AG20443 (cell line): ENCODE data around the gene GLYATL1.
"Not testable (repeated sequence)": the region's sequence is repeated elsewhere in the genome, so short reads cannot be mapped to it uniquely, and the experiment has no call there.

Experiments used
- DNase-seq: peaks from one replicate; pipeline ENCODE4 v3.0.0; 2012; ENCODE audit warnings: low spot score, mixed read lengths

Gene GLYATL1

DNA sequence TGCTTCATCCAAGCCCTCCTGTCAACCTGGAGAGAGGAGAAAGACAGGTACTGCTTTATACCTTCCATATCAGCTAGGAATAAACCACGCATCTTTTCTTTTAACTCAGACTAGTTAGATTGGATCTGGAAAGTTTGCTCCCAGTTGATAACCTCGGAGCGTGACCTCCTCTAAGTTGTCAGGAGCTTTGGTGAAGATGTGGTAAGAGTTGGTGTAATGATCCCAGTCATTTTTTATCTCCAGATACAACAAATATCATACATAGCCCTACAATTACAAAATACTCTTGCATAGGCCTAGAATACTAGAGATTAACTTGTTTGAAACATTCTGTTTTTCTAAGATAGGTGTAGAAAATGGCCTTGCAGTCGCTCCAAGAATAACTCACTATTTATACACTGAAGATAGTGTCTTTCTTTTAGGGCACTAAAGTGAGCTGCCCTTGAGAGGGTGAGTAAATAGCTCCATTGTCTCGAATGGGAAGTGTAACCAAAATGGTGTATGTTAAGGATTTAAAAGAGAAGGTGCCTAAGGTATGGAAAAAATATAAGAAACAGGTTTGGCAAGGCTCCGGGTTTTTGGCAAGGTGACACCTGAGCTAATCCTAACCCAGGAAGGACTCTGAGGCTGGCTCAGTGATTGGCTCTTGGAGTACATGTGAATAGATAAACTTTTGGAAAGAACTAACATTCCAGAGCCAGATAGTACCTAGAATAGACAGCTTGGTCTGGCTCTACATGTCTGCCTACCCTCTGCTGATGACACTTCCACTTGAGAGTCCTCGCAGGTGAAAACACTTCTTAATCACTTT lies 59.4 kb downstream of the GLYATL1 start:
- DNase-seq = no peak

GRCh38 chr11:58999291-58999680 lies 60.0 kb downstream of the GLYATL1 start:
- DNase-seq = no peak

DNA sequence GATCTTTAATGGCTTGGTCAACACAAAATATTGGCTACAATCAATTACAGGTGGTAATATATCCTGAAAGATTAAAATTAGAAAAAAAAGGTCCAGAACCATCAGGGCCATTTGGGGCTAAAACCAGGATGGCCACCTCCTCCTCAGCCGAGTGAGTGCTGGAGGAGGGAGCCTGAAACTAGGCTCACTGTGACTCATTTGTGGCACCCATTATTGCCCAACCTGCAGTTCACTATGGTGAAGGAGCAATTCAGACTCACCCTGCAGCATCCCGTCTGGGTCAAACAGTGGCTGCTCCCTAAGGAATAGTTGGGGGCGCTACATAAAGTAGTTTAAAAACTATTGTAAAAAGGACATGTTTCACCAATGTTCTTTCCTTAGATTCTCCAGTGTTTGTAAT lies 60.7 kb downstream of the GLYATL1 start:
- DNase-seq = no peak

DNA sequence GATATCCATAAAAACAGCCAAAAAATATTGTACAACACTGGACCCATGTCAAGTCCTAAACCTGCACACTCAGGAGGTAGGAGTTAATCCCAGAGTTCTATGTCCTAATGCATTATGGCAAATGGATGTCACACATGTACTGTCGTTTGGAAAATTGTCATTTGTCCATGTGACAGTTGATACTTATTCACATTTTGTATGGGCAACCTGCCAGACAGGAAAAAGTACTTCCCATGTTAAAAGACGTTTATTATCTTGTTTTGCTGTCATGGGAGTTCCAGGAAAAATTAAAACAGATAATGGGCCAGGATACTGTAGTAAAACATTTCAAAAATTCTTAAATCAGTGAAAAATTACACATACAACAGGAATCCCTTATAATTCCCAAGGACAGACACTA lies 62.7 kb downstream of the GLYATL1 start:
- not testable (repeated sequence) for DNase-seq
